Measurements from ENCODE around the gene ZNF281.

DNA sequence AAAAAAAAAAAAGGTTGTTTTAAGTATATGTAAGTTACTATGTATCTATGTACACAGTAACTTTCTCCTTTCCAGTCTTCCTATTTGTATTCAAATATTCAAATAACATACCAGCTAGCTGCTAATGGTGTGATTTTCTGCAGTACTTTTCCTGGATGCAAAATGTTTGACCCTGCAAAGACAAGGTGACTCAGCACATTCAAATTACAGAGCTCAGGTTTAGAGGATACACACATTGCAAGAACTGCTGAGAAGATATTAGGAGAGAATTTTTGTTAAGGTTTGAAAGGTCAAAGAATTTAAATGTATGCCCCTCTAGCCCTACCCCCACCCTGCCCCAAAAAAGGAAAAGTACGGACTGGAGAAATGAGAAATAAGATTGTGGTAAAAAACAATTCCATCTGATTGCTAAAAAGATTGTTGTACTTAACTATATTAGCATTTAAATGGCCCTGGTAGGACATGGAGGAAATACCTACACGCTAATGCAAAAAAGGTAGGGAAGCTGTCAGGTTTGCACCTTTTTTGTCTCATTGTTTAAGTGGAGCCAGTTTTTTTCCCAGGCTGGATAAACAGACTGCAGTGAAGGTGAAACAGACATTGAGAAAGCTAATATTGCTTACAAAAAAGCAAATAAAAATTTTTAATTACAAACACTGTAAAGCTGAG lies 45.6 kb downstream of the ZNF281 start:
- TF ChIP-seq, protein P1, sequence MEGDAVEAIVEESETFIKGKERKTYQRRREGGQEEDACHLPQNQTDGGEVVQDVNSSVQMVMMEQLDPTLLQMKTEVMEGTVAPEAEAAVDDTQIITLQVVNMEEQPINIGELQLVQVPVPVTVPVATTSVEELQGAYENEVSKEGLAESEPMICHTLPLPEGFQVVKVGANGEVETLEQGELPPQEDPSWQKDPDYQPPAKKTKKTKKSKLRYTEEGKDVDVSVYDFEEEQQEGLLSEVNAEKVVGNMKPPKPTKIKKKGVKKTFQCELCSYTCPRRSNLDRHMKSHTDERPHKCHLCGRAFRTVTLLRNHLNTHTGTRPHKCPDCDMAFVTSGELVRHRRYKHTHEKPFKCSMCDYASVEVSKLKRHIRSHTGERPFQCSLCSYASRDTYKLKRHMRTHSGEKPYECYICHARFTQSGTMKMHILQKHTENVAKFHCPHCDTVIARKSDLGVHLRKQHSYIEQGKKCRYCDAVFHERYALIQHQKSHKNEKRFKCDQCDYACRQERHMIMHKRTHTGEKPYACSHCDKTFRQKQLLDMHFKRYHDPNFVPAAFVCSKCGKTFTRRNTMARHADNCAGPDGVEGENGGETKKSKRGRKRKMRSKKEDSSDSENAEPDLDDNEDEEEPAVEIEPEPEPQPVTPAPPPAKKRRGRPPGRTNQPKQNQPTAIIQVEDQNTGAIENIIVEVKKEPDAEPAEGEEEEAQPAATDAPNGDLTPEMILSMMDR (IDR thresholded peaks at IDR 0.05): no peak
- TF ChIP-seq POLR2A (IDR thresholded peaks at IDR 0.05): no peak
